ENCODE results near the gene NFASC.

The NFASC gene

GRCh38 chr1:205009670-205010069 is 139.0 kb downstream of the NFASC start:
- no peak for DNase-seq (ENCODE audit: low spot score)

DNA sequence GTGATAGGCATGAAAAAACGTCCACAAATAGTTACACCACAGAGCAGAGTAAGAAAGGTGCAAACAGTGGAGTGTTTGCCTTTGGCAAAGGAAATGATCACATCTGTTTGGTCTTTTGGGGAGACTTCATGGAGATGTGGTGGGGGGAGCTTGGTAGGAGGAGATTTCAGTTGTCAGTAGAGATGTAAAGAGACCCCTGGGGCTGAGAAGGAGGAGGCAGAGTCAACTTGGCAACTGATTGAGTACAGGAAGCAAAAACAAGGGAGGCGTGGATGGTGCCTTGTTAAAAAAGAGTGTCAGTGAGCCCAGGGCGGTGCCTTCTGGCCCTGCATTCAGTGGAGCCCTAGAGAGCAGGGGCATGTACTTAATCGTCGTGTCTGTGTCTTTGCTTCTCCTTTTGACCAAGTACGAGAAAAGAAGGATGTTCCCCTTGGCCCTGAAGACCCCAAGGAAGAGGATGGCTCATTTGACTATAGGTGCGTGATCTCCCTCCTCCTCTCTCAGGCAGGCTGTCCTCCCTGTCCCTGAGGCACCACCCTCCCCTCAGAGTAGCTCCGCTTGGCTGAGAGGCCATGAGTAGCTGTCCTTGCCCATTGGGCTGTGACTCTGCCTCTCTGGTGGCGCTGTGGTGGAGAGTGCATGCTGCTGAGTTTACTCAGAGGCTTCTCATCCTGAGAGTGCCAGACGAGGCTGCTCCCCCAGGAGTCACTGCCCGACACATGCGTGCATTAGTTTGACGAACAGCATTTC is 141.9 kb downstream of the NFASC start:
- no peak for DNase-seq (ENCODE audit: low spot score)

DNA sequence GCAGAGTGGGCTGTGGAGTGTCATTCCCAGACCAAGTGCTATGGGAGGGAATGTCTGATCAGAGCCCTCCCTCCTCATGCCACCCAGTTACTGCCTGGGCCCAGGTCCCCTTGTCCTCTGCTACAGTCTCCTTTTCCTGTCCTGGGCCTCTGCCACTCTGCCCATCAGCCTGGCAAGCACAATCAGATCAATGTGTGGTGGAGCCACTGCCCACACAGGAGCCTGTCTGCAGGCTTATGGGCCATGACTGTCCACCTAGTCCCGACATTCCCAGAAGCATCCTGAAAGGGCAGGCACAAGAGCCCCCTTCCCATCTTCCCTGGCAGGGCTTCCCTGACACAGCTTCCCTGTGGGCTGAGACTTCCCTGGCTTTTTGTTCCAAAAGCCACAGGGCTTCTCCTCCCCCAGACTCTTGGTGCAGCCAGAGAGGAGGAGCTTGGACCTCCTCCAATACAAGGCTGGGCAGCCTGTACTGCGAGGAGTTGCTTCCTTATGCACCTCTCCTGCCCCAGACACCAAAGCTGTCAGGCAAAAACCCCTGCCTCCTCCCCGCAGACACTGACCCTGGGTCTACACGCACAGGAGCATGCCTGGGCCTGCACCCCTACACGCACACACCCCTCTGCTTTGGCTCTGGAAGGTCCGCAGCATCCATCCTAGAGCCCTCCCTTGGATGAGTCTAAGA is 143.2 kb downstream of the NFASC start:
- no peak for DNase-seq (ENCODE audit: low spot score)

DNA sequence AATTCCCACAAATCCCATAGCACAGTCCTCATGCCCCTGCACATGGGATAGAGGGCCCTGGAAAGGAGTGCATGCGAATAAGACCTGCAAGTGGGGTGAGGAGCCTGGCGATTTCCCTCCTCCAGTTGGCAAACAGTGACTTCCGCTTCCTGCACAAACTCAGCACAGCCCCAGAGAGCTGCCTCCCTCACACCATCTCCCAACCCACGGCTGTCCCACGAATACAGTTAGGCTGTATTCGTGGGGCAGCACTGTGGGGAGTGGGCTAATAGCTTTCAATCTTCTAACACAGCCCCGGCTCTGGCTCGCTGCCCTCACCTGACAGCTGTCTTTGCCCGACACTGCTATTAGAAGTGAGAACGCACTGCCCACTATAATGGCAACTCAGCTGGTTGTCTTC is 144.1 kb downstream of the NFASC start:
- DNase-seq (ENCODE audit: low spot score), result no peak

- no peak for DNase-seq (ENCODE audit: low spot score)
Observed at GRCh38 chr1:205015241-205015640, 144.6 kb downstream of the NFASC start.

DNA sequence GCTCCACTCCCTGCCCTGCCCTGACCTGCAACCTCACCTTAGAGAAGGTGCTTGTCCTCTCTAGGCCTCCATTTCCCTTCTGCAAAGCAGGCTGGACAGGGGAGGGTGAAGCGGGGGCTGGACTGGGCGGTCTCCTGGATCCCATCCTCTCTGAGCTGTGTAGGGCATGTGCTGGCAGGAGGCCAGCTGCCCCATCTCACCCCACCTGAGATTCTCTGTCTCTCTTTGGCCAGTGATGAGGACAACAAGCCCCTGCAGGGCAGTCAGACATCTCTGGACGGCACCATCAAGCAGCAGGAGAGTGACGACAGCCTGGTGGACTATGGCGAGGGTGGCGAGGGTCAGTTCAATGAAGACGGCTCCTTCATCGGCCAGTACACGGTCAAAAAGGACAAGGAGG is 145.4 kb downstream of the NFASC start:
- no peak for DNase-seq (ENCODE audit: low spot score)

DNA sequence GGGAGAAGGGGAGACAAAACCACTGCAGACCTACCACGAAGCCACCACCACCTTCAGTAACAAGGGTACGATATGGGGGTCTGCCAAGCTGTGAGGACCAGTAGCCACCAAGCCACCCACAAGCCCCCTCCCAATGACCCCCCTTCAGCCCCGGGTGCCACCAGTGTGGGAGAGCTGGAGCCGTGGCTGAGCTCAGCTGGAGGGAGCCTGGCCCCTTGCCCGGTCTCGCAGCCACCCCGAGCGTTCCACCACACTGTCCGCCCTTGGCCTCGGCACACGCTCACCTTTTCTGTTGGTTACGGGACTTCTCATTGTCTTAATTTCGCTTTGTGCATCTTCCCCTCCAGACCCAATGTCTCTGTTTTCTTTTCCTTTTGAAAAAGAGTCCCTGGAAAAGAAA is 145.9 kb downstream of the NFASC start:
- no peak for DNase-seq (ENCODE audit: low spot score)

- DNase-seq (ENCODE audit: low spot score), result no peak
Observed at GRCh38 chr1:205017001-205017400, 146.3 kb downstream of the NFASC start.

GRCh38 chr1:205017766-205018165 is 147.1 kb downstream of the NFASC start:
- DNase-seq (ENCODE audit: low spot score), result no peak

GRCh38 chr1:205018381-205018780 is 147.7 kb downstream of the NFASC start:
- DNase-seq (ENCODE audit: low spot score), result no peak

DNA sequence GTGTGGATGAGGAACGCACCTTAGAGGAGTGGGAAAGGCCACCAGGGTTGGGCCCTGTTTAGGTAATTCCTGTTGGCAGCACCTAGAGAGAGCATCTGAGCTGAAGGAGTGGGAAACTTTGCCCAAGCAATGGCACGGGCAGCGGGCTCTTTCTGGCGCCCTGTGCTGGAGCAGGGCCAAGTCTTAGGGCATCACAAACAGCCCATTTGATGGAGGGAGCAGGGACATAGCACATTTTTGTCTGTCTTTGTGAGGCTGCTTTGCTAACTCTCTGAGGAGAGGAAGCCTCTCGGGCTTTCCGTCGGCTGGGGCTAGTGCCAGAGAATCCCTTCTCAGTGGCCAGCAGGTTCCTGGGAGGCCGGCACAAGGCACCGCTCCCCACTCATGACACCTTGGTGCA is 149.8 kb downstream of the NFASC start:
- DNase-seq (ENCODE audit: low spot score), result no peak

- no peak for DNase-seq (ENCODE audit: low spot score)
Observed at GRCh38 chr1:205024679-205025078, 154.0 kb downstream of the NFASC start.

DNA sequence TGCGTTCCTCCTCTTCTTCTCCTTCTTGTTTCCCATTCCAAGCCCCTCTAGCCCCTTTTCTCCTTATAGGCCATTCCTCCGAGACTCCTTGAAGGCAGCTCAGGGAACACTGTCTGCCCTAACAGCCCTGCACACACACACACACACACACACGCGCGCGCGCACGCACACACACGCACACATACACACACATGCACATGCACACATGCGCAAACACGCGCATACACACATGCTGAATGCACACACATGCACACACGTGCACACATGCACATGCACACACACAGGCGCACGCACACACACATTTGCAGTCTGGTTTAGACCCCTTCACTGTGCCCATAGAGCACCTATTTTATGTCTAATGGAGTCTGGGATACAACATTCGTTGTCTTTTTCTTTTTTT is 154.6 kb downstream of the NFASC start:
- DNase-seq (ENCODE audit: low spot score), result no peak

DNA sequence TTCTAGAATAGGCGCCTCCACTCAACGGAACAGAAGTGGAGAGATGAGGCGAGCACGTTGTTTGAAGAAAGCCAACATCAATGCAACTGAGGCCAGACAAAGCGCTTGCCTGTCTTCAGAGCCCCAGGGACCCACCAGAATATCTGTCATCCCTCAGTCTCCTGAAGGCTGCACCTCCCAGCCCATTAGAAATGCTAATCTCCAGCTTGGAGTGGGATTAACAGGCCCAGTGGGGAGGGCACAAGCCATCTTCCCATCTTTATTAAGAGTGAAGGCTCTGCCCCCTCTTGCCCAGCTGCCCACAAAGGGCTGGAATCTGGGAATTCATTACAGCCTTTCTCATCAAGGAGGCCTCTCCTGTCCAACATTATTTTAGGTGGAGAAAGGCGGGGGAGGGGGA is 155.5 kb downstream of the NFASC start:
- no peak for DNase-seq (ENCODE audit: low spot score)

GRCh38 chr1:205028390-205028789 is 157.7 kb downstream of the NFASC start:
- no peak for DNase-seq (ENCODE audit: low spot score)

DNA sequence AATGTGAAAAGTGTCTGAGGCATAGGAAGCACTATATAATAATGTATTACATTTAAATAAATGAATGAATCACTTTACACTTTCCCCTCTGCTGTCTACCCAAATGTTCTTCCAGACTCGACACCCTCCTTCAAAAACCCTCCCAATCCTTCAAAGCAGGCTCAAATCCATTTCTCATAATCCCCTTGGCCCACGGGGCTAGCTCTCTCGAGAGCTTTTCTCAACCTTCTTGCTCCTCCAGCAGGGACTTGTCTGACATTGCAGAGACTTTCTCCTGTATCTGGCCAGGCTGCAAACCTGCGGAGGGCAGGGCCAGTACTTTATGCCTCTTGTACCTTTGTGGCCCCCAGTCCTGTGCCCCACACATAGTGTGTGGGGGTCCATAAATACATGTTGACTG is 158.3 kb downstream of the NFASC start:
- DNase-seq (ENCODE audit: low spot score), result no peak

- no peak for DNase-seq (ENCODE audit: low spot score)
Observed at GRCh38 chr1:205030241-205030640, 159.6 kb downstream of the NFASC start.

- DNase-seq (ENCODE audit: low spot score), result no peak
Observed at GRCh38 chr1:205030896-205031295, 160.2 kb downstream of the NFASC start.

GRCh38 chr1:205032508-205032907 is 161.8 kb downstream of the NFASC start:
- DNase-seq (ENCODE audit: low spot score), result no peak

DNA sequence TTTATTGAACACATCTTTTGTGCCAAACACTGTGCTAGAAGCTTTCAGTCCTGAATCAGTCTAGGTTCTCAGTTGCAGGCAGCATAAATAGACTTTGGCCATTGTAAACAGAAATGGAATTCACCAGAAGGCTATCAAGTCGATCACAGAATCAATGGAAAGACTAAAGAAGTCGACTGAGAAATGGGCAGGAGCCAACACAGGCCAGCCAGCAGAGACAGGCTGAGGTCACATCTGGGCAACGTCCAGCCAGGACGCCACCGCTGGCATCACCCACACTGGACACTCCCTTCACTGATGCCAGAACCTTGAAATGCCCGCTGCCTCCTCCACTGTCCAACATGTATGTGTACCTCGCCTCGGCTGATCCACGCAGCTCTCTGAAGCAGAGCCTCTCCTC is 166.9 kb downstream of the NFASC start:
- no peak for DNase-seq (ENCODE audit: low spot score)

GRCh38 chr1:205038132-205038786 is 167.6 kb downstream of the NFASC start:
- no peak for DNase-seq (ENCODE audit: low spot score)

DNA sequence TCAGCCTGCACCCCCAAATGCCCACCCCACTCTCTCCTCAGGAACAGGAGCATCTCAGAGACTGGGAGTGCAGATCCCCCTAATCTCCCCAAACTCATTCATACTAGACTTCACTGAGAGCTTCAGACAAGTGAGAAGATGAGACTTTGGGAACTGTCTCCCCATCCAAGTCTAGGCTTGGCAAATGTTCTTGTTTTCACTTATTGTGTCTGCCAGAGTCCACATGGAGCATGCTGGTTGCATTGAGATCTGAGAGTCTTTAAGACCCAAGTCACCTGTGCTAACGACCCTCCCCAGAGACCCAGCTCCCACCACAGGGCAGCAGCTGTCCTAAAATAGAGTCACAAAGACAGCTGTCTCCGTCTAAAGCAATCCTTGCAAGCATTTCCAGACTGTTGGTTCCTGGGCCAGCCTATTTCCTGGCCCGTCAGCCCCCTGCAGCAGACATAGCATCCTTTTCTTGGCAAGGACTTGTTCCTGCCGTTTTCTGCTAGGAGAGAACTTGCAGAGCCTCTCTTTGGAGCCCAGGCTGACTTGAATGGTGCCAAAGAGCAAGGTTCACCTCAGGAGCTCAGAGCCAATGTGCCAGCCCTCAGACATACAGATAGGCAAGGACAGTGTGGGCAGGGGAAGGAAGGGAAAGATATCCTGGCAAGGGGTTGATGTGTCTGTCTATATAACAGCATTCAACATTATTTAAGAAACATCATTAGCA is 170.5 kb downstream of the NFASC start:
- no peak for DNase-seq (ENCODE audit: low spot score)
